ENCODE measurements around the gene IFT27.
"Not testable (repeated sequence)": the region's sequence is repeated elsewhere in the genome, so short reads cannot be mapped to it uniquely, and the experiment has no call there.

The IFT27 gene

DNA sequence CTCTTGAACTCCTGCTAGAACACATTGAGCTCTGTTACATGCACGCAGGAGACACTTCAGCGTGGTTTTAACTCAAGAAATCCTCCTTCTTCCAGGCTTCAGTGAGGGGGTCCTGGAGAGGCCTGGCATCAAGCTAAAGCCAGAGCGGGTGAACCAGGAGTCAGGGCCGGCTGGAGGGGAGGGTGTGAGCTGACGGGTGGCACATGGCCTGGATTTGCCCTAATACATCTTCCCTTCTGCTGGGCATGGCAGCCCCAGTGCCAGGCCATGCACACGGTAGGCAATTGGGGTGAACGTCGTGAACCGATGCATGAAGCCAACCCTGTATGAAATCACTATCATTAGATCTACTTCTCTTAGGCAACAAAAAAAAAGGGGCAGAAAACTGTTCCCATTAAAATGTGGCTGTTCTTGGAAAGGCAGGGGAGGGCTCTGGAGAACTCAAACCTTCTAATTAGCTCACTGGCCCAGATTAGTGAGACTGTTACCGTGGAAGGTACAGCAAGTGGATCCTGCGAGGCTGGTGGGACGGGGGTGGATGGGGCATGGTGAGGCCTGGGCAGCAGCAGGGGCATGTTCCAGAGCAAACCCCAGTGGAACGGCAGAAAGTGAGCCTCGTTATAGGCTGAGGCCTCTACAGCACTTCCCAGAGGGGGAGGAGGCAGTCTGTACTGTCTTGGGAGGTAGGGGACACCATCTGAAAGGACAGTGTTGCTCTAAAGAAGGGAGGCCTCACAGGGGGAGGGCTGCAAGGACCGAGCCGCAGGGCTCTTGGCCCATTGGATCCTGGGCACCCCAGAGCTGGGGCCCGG is 10.6 kb downstream of the IFT27 start:
- no peak for DNase-seq (ENCODE audit: low read depth in 3 of 3)

GRCh38 chr22:36764641-36765040 is 11.3 kb downstream of the IFT27 start:
- no peak for DNase-seq (ENCODE audit: low read depth in 3 of 3)

- no peak for DNase-seq (ENCODE audit: low read depth in 3 of 3)
Measured at GRCh38 chr22:36764060-36764459, 11.9 kb downstream of the IFT27 start.

GRCh38 chr22:36763576-36763975 is 12.3 kb downstream of the IFT27 start:
- no peak for DNase-seq (ENCODE audit: low read depth in 3 of 3)

DNA sequence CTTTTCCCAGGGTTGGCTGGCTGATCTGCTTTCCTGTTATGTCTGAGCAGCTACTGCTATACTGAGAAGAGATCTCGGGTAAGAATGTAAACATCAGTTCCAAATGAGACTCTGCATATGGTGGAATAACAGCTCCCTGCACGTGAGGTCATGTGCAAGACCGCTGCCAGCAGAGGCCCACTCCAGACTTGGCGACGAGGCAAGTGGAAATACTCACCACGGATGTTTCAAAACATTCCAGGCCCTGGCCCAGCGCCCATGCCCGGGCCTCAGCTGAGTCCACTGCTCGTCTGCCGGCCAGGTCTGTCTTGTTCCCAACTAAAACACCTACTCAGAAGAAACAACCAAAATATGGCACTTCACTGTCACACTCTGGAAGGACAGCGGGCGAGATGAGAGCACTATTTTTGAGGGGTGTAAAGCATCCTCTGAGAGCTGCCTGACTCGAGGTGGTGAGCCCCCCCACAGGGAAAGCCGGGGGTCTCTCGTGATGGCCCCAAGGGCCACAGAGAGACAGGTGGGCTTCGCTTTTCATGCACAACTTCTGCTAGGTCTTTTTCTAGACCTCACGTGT is 13.1 kb downstream of the IFT27 start:
- no peak for DNase-seq (ENCODE audit: low read depth in 3 of 3)

DNA sequence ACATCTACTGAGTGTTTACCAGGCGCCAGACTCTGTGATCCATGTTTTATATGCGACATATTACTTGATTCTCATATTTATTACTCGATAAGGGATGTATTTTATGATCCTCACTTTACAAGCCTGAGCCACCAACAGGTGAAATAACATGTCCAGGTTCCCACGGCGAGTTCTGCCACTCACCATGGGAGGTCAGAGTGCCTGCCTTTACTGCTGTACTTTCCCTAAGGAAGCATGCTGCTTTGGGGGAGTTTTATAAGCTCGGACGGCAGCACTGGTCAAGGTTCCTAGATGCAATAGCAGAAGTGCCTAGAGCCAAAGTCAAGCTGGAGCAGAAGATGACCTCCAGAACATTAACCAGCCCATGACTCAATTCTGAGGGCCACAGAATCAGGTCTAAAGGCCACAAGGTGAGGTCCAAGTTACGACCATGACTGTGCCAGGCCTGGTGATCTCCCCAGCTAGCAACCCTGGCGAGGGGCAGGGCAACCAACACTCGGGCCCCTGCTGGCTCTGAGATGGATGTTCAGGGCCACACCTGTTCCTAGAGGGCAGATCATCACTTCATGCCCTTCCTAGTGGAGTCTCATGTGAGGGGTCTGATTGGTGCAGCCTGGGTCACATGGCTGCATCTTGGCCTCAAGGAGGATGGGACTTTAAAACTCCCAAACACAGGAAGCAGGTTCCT is 14.2 kb downstream of the IFT27 start:
- no peak for DNase-seq (ENCODE audit: low read depth in 3 of 3)

GRCh38 chr22:36760786-36761185 is 15.1 kb downstream of the IFT27 start:
- no peak for DNase-seq (ENCODE audit: low read depth in 3 of 3)

DNA sequence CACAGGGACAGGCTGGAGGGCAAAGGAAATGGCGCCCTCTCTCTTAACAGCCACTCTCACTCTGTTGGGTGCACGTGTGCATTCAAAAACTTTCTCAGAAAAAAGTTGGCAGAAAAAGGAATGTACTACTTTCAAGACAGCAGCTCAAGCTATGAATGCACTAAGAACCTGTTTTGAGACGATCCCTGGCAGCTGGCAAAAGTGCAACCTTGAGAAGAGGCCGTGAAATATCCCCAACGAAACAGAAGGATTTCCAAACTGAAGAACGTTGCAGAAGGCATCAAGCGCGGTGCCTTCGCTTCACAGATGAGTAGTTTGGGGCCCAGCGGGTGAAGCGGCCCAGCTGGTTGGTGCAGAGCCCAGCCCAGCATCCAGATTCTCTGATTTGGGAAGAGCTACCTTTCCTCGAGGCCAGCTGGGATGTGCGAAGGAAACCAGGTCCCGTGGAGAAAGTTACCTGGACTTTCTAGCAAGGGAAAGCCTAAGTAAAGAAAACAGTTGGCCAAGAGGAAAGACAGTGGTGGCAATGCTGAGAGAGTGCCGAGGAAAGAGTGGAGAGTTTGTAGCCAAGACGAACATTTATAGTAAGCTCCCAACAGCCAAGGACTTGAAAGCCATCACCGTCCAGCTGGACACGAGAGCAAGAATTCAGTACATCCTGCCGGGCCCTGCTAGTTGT is 16.3 kb downstream of the IFT27 start:
- no peak for DNase-seq (ENCODE audit: low read depth in 3 of 3)

DNA sequence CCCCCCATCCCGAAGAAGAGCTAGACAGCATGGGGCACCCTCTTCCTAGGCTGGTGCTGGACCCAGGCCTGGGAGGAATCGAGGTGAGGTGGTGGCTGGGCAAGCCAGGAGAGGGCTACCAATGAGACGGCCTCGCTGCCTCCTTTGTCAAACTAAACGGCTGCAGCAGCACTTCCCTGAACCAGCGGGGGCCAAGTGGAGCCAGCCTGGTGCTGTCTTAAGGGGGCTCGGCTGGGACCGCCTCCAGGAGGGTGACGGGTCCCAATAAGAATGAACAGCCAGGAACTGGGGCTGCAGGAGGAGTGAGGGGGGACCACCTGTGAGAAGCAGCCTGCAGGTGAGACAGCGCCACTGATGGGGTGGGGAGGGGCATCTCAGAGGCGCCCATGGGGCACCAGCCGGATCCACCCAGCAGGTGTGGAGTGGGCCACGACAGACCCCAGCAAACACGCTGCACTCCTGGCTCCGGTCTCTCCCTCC is 17.1 kb downstream of the IFT27 start:
- DNase-seq (ENCODE audit: low read depth in 3 of 3), result no peak

GRCh38 chr22:36757668-36758211 is 18.2 kb downstream of the IFT27 start:
- DNase-seq (ENCODE audit: low read depth in 3 of 3), result peak; percentile 47 to 76 (median 51)

DNA sequence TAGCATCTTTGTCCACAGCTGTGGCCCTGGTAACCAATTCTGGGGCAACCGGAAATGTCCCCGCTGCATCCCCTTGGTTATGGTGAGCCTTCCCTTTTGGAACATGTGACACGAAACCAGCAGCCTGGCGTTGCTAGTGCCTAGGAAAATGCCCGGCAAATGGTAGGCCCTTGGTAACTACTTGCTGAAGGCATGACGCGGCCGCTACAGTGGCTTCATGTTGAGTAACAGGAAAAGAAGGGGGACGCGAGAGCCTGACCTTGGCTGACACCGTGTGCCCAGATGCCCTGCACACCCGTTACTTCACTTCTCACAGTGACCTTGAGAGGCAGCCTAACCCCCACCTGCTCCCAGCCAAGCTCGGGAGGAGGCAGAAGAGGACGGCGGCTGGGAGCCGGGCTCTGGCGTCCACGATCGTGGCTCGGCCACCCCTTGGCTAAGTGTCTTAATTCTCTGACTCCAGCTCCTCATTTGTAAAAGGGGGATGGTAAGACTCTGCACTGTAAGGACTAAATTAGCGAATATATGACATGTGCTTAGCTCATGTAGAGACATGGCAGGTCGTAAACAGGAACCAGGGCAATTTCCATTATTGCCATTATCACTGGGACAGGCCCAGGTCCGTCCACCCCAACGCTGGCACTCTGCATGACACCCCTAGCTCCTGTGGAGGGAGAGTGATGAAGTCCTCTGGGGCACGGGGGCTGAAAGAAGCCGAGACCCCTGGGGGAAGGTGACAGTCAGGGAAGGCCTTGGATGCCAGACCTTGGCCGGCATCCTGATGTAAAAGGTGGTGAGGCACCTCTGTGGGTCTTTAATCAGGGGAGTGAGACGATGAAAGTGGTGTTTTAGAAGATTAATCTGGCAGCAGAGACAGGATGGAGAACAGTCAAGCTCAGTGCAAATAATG is 18.9 kb downstream of the IFT27 start:
- DNase-seq (ENCODE audit: low read depth in 3 of 3), result no peak

DNA sequence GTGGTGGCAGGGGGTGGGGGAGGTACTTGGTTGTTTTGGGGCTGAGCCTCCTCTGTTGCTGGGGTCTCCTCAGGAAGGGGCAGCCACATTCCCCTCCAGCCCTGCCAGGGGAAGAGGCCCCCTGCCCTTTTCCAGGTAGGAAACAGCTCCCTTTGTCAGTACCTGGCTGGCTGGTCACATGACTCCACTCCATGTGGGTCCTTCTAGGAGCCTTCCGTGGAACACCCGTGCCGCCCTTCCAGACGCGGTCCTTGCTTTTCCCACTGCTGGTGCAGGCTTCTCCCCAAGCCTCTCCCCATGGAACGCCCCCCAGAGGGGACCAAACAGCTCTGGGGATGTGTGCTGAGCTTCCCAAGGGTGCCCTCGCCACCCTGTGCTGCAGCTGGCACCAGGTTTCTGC is 19.9 kb downstream of the IFT27 start:
- no peak for DNase-seq (ENCODE audit: low read depth in 3 of 3)

GRCh38 chr22:36755316-36755715 is 20.6 kb downstream of the IFT27 start:
- no peak for DNase-seq (ENCODE audit: low read depth in 3 of 3)

- not testable (repeated sequence) for DNase-seq (ENCODE audit: low read depth in 3 of 3)
Measured at GRCh38 chr22:36754881-36755280, 21.0 kb downstream of the IFT27 start.

DNA sequence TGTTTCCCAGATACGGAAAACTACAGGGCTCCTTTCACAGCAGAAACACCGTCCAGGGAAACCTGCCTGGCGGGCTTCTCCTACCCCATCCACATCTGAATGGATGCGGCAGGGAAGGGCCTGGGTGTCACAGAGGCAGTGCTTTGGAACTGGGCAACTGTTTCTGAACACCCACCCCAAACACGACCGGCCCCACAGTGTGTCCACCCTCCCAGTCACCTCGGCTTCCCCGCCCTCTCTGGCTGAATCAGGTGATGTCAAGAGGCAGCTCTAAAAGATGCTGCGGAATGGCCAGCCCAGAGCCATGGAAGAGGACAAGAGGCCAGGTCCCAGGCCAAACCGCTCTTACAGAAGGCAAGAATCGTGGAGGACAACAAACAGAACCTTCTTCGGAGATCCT is 22.0 kb downstream of the IFT27 start:
- no peak for DNase-seq (ENCODE audit: low read depth in 3 of 3)

- no peak for DNase-seq (ENCODE audit: low read depth in 3 of 3)
Measured at GRCh38 chr22:36753120-36753802, 22.7 kb downstream of the IFT27 start.

DNA sequence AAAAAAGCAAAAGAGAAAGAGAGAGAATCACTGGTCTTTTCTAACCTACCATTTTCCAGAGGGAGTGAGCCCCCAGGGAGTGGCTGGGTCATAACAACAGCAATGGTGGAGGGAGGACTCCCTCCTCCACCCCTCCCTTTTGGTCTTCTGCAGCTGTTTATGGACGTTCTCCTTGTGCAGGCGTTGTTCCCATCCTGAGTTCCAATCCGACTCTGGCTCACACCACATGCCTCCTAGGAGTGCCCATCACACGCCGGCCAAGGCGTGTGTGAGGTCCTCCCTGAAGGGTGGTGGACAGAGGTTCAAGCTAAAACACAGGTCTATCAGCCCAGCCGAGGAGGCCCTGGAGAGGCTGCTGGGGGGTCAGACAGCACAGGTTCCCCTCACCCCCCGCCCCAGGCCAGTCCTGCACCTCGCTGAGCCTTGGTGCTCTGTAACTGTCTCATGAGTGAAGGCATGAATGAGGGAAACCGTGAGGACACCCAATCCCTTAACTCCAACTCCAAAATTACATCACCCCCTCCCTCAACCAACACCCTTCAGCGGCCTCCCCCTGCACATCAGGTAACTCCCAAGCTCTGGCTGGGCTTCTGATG is 29.4 kb downstream of the IFT27 start:
- DNase-seq (ENCODE audit: low read depth in 3 of 3), result no peak

- no peak for DNase-seq (ENCODE audit: low read depth in 3 of 3)
Measured at GRCh38 chr22:36745301-36745995, 30.5 kb downstream of the IFT27 start.

DNA sequence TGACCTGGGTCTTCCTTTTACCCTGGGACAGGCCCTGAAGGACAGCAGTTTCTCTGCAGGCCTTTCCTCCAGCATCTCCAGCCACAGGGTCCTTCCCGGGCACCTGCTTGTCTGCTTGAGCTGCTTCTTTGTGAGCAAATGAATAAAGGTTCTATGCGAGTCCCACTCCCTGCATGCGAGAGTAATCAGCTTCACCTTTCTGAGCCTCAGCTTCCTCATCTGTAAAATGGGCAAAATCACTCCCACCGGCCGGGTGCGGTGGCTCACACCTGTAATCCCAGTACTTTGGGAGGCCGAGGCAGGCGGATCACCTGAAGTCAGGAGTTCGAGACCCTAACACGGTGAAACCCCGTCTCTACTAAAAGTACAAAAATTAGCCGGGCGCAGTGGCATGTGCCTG is 31.1 kb downstream of the IFT27 start:
- DNase-seq (ENCODE audit: low read depth in 3 of 3), result no peak

All from stimulated activated CD4-positive, alpha-beta T cell treated with anti-CD3 and anti-CD28 coated beads, TNF-alpha, amount 100 ng/mL, for 24 hours (primary cell).